GM12878 (cell line): ENCODE data around the gene PLET1. TPM values are rescaled to one million over a fixed set of nuclear protein-coding genes. Genes with fewer than 3 reads are reported as not detected.

Experiments
- ATAC-seq: fragments of 200-7000 bp; cut with Tn5 transposase; 3 replicates; pipeline ENCODE4 v1.9.1; 2020; ENCODE audit warnings: mild to moderate bottlenecking, moderate library complexity
- BruUV-seq: library from RNA; stranded (reverse); fragments of 400-500 nt; replicated peaks from 2 replicates; lab custom pipeline; 2021; lab: Mats Ljungman, UMichigan
- CTCF ChIA-PET: fragments of 300-600 bp; sonication (Branson Sonifier 250); formaldehyde crosslinking; extraction: SDS; loops from one replicate; lab custom pipeline; 2021; ENCODE audit warnings: inconsistent platforms; lab: Yijun Ruan, JAX
- POLR2A ChIA-PET: fragments of 350-600 bp; formaldehyde crosslinking; extraction: SDS; loops from one replicate; lab custom pipeline; 2021; ENCODE audit warnings: inconsistent platforms; lab: Charles Lee
- RAD21 ChIA-PET: fragments of 300-600 bp; sonication (Branson Sonifier 250); formaldehyde crosslinking; loops from one replicate; lab custom pipeline; 2023; ENCODE audit warnings: antibody characterized with exemption; ENCODE audit not compliant: unreplicated experiment; lab: Charles Lee
- SMC1A ChIA-PET: fragments of 300-600 bp; sonication (Branson Sonifier 250); formaldehyde crosslinking; loops from one replicate; lab custom pipeline; 2023; ENCODE audit not compliant: unreplicated experiment, uncharacterized antibody; lab: Charles Lee
- DNase-seq: peaks from one replicate; pipeline ENCODE4 v3.0.0-alpha.2; 2011; ENCODE audit warnings: low read depth, low spot score
- FAIRE-seq: peaks from 3 replicates; lab custom pipeline; 2011; peaks lifted over from hg19 to GRCh38; lab: Jason Lieb, UNC
- H2AFZ ChIP-seq: 2 replicates; pipeline ENCODE4 v1.6.0; 2011; ENCODE audit warnings: low read depth, low read length, control low read depth; ENCODE audit not compliant: control insufficient read depth
- H3K27ac ChIP-seq: 2 replicates; pipeline ENCODE4 v1.5.1; 2011; ENCODE audit warnings: control low read depth; ENCODE audit not compliant: control insufficient read depth, insufficient read depth
- H3K27me3 ChIP-seq, 2 experiments: replicated peaks in 1 of 2; 2 replicates each; pipeline versions ENCODE4 v1.6.0 to v1.6.1; 2011; ENCODE audit warnings: low read length in 1 of 2; ENCODE audit not compliant: control insufficient read depth in 2 of 2, insufficient read depth in 2 of 2
- H3K36me3 ChIP-seq, 2 experiments: 2 replicates each; pipeline ENCODE4 v1.5.1; 2011; ENCODE audit warnings: low read length in 1 of 2; ENCODE audit not compliant: control insufficient read depth in 2 of 2, insufficient read depth in 2 of 2
- H3K4me1 ChIP-seq: 2 replicates; pipeline ENCODE4 v1.6.1; 2011; ENCODE audit warnings: mild to moderate bottlenecking, low read length, moderate library complexity, mixed read lengths; ENCODE audit not compliant: control insufficient read depth, insufficient read depth
- H3K4me2 ChIP-seq: 2 replicates; pipeline ENCODE4 v1.6.0; 2011; ENCODE audit warnings: control low read depth; ENCODE audit not compliant: control insufficient read depth, insufficient read depth
- H3K4me3 ChIP-seq: fragments of 200-600 bp; sonication (generic); 2 replicates; pipeline ENCODE4 v1.5.1; 2016
- H3K79me2 ChIP-seq: 2 replicates; pipeline ENCODE4 v1.6.0; 2011; ENCODE audit warnings: low read length; ENCODE audit not compliant: control insufficient read depth, insufficient read depth
- H3K9ac ChIP-seq: 2 replicates; pipeline ENCODE4 v1.8.0; 2011; ENCODE audit warnings: low read length, control low read depth, mixed read lengths; ENCODE audit not compliant: control insufficient read depth, insufficient read depth
- H3K9me3 ChIP-seq: replicated peaks from 3 replicates; pipeline ENCODE4 v1.5.1; 2011; ENCODE audit warnings: mild to moderate bottlenecking, low read length; ENCODE audit not compliant: control insufficient read depth, insufficient read depth
- H4K20me1 ChIP-seq: 2 replicates; pipeline ENCODE4 v1.6.0; 2011; ENCODE audit not compliant: control insufficient read depth, insufficient read depth
- ATF7 ChIP-seq: fragments of 450-650 bp; IDR thresholded peaks from 2 replicates; pipeline ENCODE4 v1.6.1; 2016; ENCODE audit warnings: low read depth, mild to moderate bottlenecking
- BHLHE40 ChIP-seq, 2 experiments: fragments of 450-650 bp in 1 of 2; IDR thresholded peaks; 2 replicates each; pipeline ENCODE4 v1.6.1; 2011 to 2017; ENCODE audit warnings: low read depth in 2 of 2, borderline replicate concordance in 1 of 2, improper control_type of control experiment in 1 of 2, low read length in 1 of 2, mild to moderate bottlenecking in 1 of 2
- CBFB ChIP-seq: IDR thresholded peaks from 2 replicates; pipeline ENCODE4 v1.6.1; 2016; ENCODE audit warnings: antibody characterized with exemption, low read depth
- ESRRA ChIP-seq: IDR thresholded peaks from 2 replicates; pipeline ENCODE4 v1.6.1; 2012; ENCODE audit warnings: mild to moderate bottlenecking, low read length, improper control_type of control experiment
- HDGF ChIP-seq: fragments of 450-650 bp; IDR thresholded peaks from 2 replicates; pipeline ENCODE4 v1.6.1; 2016; ENCODE audit warnings: antibody characterized with exemption
- JUNB ChIP-seq: IDR thresholded peaks from 2 replicates; pipeline ENCODE4 v1.6.1; 2016; ENCODE audit warnings: antibody characterized with exemption, mild to moderate bottlenecking
- PAX8 ChIP-seq: fragments of 450-650 bp; IDR thresholded peaks from 2 replicates; pipeline ENCODE4 v1.6.1; 2017; ENCODE audit warnings: mild to moderate bottlenecking, moderate library complexity
- POLR2AphosphoS2 ChIP-seq: IDR thresholded peaks from 2 replicates; pipeline ENCODE4 v1.6.1; 2011; ENCODE audit warnings: low read depth, mild to moderate bottlenecking, low read length, improper control_type of control experiment, moderate library complexity
- RAD21 ChIP-seq: IDR thresholded peaks from 2 replicates; pipeline ENCODE4 v1.6.1; 2011; ENCODE audit warnings: mild to moderate bottlenecking, low read depth, low read length, moderate library complexity; ENCODE audit not compliant: insufficient read depth
- STAT3 ChIP-seq: IDR thresholded peaks from 2 replicates; pipeline ENCODE4 v1.6.1; 2011; ENCODE audit warnings: low read depth, low read length, improper control_type of control experiment
- ZBED1 ChIP-seq: IDR thresholded peaks from 2 replicates; pipeline ENCODE4 v1.6.1; 2016; ENCODE audit warnings: borderline replicate concordance
- WGBS: methylation state at CpG from one replicate; pipeline ENCODE4 v1.1.6; 2016; ENCODE audit warnings: low lambda C conversion rate; ENCODE audit not compliant: insufficient replicate concordance, insufficient coverage; ENCODE audit errors: missing lambda C conversion rate; 5-methylcytosine and 5-hydroxymethylcytosine counted together
- in situ Hi-C: fragments of 300-500 bp; cut with MboI; formaldehyde crosslinking; loops from 9 replicates; pipeline ENCODE4 v1.14.3; 2018; ENCODE audit warnings: mixed read lengths
- intact Hi-C: fragments of 100-400 bp; cut with micrococcal nuclease; formaldehyde crosslinking; loops from one replicate; pipeline ENCODE4 v1.14.2; 2022; ENCODE audit not compliant: unreplicated experiment
- polyA plus RNA-seq, 11 experiments: library from polyadenylated mRNA; depleted of rRNA in 4 of 11; unstranded in 6 of 11; stranded (reverse) in 5 of 11; fragments of >200 nt; fragmentation: Nextera tagmentation in 4 of 11; fragmentation: Illumina TruSeq in 1 of 11; extraction: Ambion mirVana in 4 of 11; extraction: Trizol in 1 of 11; gene quantifications; 1 replicate in 1 of 11; 2 replicates in 10 of 11; pipeline versions ENCODE4 v1.2.1 to v1.2.3, GENCODE V29; 2011 to 2016; ENCODE audit warnings: inconsistent platforms in 2 of 11, missing spikeins in 2 of 11, low read depth in 1 of 11
- total RNA-seq, 4 experiments: library from RNA; depleted of rRNA in 3 of 4; stranded (reverse); fragments of >200 nt in 3 of 4; fragmentation: Illumina TruSeq in 1 of 4; extraction: Trizol in 1 of 4; gene quantifications; 2 replicates each; pipeline versions ENCODE4 v1.2.1 to v1.2.3, GENCODE V29; 2013 to 2021
- TF ChIP-seq, protein P1 (sequence below): IDR thresholded peaks from 2 replicates; pipeline ENCODE4 v1.6.1; 2012; ENCODE audit warnings: mild to moderate bottlenecking, low read depth, low read length
- TF ChIP-seq, protein P2 (sequence below): fragments of 450-650 bp; IDR thresholded peaks from 2 replicates; pipeline ENCODE4 v1.6.1; 2016; ENCODE audit warnings: mild to moderate bottlenecking
- TF ChIP-seq, protein P3 (sequence below): fragments of 450-650 bp; IDR thresholded peaks from 2 replicates; pipeline ENCODE4 v1.6.1; 2017; ENCODE audit warnings: mild to moderate bottlenecking, moderate library complexity

Gene PLET1
- total and polyA plus RNA-seq, 10 of the 15 experiments (the other 5 are each of a cell fraction or from before 2014, with no cell fraction given) = not detected

DNA sequence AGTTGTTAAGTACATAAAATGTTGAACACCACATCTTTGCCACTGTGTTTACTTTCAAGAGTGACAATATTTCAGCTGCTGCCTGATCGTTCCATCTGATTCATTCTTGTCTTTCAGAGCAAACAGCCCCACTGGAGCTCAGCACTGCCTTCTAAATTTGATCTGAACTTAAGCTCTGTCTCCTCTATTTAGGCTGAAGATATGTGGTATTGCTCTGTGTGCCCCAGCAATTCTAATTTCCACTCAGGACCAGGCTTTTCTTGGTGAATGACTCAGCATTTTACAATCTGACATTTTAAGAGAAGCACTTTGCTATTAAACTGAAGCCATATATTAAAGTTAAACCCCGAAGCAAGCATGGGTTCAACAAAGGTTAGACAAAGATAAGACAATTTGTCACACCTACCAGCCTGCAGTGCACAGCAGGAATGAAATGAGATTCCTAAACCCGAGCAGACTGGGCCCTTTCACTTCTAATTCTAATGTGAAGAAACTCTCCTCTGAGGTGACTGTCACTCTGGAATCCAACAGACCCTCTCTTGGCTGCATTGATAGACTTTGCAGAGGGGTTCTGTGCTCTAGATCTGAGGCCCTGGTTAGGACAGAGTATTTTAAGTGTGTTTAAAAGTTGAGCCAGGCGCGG lies 41.7 kb upstream of the PLET1 start (continued):
- TF ChIP-seq, protein P1, sequence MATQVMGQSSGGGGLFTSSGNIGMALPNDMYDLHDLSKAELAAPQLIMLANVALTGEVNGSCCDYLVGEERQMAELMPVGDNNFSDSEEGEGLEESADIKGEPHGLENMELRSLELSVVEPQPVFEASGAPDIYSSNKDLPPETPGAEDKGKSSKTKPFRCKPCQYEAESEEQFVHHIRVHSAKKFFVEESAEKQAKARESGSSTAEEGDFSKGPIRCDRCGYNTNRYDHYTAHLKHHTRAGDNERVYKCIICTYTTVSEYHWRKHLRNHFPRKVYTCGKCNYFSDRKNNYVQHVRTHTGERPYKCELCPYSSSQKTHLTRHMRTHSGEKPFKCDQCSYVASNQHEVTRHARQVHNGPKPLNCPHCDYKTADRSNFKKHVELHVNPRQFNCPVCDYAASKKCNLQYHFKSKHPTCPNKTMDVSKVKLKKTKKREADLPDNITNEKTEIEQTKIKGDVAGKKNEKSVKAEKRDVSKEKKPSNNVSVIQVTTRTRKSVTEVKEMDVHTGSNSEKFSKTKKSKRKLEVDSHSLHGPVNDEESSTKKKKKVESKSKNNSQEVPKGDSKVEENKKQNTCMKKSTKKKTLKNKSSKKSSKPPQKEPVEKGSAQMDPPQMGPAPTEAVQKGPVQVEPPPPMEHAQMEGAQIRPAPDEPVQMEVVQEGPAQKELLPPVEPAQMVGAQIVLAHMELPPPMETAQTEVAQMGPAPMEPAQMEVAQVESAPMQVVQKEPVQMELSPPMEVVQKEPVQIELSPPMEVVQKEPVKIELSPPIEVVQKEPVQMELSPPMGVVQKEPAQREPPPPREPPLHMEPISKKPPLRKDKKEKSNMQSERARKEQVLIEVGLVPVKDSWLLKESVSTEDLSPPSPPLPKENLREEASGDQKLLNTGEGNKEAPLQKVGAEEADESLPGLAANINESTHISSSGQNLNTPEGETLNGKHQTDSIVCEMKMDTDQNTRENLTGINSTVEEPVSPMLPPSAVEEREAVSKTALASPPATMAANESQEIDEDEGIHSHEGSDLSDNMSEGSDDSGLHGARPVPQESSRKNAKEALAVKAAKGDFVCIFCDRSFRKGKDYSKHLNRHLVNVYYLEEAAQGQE = no peak
- TF ChIP-seq STAT3 (no peak), BHLHE40 (IDR thresholded peaks at IDR 0.05; ENCODE audit: borderline replicate concordance in 1 of 2, low read depth in 2 of 2, low read length in 1 of 2) (no peak), RAD21 (no peak)
- TF ChIP-seq, protein P2, sequence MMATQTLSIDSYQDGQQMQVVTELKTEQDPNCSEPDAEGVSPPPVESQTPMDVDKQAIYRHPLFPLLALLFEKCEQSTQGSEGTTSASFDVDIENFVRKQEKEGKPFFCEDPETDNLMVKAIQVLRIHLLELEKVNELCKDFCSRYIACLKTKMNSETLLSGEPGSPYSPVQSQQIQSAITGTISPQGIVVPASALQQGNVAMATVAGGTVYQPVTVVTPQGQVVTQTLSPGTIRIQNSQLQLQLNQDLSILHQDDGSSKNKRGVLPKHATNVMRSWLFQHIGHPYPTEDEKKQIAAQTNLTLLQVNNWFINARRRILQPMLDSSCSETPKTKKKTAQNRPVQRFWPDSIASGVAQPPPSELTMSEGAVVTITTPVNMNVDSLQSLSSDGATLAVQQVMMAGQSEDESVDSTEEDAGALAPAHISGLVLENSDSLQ = no peak

DNA sequence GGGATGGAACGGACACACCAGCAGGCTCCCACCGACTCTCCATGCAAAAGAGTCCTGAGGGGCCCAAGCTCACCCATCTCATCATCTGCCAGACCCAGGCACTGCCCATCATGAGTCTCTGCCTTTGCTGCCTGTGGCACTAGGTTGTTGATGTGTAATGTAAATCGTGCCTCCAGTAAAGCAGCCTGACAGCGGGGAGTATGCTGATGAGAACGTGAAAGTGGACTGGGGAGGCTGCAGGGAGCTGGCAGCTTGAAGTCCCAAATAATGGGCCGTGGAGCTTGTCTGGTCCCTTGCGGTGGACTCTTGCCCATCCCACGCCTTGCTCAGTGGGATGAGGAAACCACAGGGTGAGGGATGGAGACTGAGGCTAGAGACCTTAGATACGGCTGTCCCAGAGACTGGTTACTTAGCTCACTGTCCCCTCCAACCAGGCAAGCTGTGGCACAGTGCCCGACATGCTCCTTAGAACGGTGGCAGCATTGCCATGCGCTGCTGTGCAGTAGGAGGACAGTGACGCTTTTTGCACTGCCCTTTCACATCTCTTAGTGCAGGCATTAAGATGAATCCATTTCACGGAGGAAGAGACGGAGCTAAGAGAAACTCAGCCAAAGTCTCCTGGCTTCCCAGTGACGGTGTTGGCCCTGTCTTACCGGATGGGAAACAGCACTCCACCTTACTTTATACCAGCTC lies 39.6 kb upstream of the PLET1 start:
- no peak for DNase-seq
- no peak for FAIRE-seq
- ChIA-PET SMC1A (no interaction called here), RAD21 (no interaction called here), POLR2A (no interaction called here), CTCF (interaction anchor here (0.8 to 1.5 kb wide), 4 partner anchors 11 to 990 kb away, joined by 3 to 5 read pairs (median 4); no protein-coding TSS in a partner anchor)
- Histone ChIP-seq H3K27me3 (no peaks in the 10 kb centered on the region), H3K4me1 (no peaks in the 10 kb centered on the region), H3K36me3 (no peaks in the 10 kb centered on the region), H3K4me2 (no peak overlapping the region), H3K79me2 (no peaks in the 10 kb centered on the region), H4K20me1 (no peaks in the 10 kb centered on the region), H3K27ac (no peak overlapping the region), H3K9me3 (no peaks in the 10 kb centered on the region), H3K4me3 (no peak overlapping the region), H2AFZ (no peak overlapping the region), H3K9ac (no peak overlapping the region)
- no TSS peak for BruUV-seq
- no peak for ATAC-seq
- intact Hi-C loops (no loop called here), in situ Hi-C loops (no loop called here)
- 64% methylated on average over 17 of the region's 17 CpGs for WGBS
- TF ChIP-seq ATF7 (no peak), ZBED1 (no peak), ESRRA (no peak), HDGF (no peak), JUNB (no peak), POLR2AphosphoS2 (no peak), CBFB (no peak), PAX8 (no peak)
- TF ChIP-seq, protein P3, sequence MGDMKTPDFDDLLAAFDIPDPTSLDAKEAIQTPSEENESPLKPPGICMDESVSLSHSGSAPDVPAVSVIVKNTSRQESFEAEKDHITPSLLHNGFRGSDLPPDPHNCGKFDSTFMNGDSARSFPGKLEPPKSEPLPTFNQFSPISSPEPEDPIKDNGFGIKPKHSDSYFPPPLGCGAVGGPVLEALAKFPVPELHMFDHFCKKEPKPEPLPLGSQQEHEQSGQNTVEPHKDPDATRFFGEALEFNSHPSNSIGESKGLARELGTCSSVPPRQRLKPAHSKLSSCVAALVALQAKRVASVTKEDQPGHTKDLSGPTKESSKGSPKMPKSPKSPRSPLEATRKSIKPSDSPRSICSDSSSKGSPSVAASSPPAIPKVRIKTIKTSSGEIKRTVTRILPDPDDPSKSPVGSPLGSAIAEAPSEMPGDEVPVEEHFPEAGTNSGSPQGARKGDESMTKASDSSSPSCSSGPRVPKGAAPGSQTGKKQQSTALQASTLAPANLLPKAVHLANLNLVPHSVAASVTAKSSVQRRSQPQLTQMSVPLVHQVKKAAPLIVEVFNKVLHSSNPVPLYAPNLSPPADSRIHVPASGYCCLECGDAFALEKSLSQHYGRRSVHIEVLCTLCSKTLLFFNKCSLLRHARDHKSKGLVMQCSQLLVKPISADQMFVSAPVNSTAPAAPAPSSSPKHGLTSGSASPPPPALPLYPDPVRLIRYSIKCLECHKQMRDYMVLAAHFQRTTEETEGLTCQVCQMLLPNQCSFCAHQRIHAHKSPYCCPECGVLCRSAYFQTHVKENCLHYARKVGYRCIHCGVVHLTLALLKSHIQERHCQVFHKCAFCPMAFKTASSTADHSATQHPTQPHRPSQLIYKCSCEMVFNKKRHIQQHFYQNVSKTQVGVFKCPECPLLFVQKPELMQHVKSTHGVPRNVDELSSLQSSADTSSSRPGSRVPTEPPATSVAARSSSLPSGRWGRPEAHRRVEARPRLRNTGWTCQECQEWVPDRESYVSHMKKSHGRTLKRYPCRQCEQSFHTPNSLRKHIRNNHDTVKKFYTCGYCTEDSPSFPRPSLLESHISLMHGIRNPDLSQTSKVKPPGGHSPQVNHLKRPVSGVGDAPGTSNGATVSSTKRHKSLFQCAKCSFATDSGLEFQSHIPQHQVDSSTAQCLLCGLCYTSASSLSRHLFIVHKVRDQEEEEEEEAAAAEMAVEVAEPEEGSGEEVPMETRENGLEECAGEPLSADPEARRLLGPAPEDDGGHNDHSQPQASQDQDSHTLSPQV = no peak
